HG02981 (cell line): ENCODE measurements around the gene IL18R1.
A peak's percentile ranks its signal among the peaks of the same experiment; 100 is the strongest.
"Not testable (repeated sequence)": the region's sequence is repeated elsewhere in the genome, so short reads cannot be mapped to it uniquely, and the experiment has no call there.

Source experiments
- ATAC-seq: cut with Tn5 transposase; IDR thresholded peaks from one replicate; pipeline ENCODE4 v1.9.1; 2021; ENCODE audit warnings: mild to moderate bottlenecking, moderate library complexity; ENCODE audit not compliant: unreplicated experiment

IL18R1 gene, protein sequence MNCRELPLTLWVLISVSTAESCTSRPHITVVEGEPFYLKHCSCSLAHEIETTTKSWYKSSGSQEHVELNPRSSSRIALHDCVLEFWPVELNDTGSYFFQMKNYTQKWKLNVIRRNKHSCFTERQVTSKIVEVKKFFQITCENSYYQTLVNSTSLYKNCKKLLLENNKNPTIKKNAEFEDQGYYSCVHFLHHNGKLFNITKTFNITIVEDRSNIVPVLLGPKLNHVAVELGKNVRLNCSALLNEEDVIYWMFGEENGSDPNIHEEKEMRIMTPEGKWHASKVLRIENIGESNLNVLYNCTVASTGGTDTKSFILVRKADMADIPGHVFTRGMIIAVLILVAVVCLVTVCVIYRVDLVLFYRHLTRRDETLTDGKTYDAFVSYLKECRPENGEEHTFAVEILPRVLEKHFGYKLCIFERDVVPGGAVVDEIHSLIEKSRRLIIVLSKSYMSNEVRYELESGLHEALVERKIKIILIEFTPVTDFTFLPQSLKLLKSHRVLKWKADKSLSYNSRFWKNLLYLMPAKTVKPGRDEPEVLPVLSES

GRCh38 chr2:102355526-102356380 is at the start of gene IL18R1:
TSS of gene IL18R1 (plus strand) at chr2:102355796. CDS start at chr2:102362661, 6,865 bp downstream.
- ATAC-seq = peak; percentile 86

- no peak for ATAC-seq
Observed at GRCh38 chr2:102306125-102306524, 49.5 kb upstream of the IL18R1 start.

DNA sequence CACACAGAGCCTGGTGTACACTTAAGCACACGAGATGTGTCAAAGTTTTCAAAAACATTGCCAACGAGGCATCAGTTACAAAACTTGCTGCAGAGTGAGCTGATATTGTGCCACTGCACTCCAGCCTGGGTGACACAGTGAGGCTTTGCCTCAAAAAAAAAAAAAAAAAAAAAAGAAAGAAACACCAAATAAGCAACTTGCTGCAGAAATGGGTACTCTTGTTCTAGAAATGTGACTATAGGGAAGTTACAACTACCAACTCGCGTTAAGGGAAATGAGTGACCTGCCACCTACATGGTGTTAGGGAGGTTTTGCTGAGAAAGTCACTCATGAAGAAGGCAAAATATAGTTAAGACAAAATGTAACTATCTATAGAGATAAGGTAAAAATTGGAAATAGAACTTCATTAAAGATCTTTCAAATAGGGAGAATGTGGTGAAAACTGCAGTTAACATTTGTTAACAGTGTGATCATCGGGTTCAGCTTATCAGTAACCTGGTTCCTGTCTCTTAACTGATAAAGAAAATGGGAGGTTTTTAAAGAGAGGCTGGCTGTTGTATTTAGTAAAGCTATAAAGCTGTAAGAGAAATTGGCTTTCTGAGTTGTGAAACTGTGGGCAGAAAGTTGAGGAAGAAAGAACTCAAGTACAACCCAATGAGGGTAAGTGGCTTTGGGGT is 44.5 kb upstream of the IL18R1 start, which contains the start of gene IL1RL1:
Gene IL1RL1, plus strand, starts transcription at position 600 of the 677 bp plus-strand sequence. CDS start 26,702 bp downstream, outside the sequence.
- no peak for ATAC-seq

- ATAC-seq = no peak
Observed at GRCh38 chr2:102313025-102313424, 42.6 kb upstream of the IL18R1 start.

- no peak for ATAC-seq
Observed at GRCh38 chr2:102313471-102313870, 42.1 kb upstream of the IL18R1 start.

- ATAC-seq = no peak
Observed at GRCh38 chr2:102313950-102314349, 41.6 kb upstream of the IL18R1 start.

- ATAC-seq = no peak
Observed at GRCh38 chr2:102315921-102316320, 39.7 kb upstream of the IL18R1 start.

- no peak for ATAC-seq
Observed at GRCh38 chr2:102317715-102318114, 37.9 kb upstream of the IL18R1 start.

DNA sequence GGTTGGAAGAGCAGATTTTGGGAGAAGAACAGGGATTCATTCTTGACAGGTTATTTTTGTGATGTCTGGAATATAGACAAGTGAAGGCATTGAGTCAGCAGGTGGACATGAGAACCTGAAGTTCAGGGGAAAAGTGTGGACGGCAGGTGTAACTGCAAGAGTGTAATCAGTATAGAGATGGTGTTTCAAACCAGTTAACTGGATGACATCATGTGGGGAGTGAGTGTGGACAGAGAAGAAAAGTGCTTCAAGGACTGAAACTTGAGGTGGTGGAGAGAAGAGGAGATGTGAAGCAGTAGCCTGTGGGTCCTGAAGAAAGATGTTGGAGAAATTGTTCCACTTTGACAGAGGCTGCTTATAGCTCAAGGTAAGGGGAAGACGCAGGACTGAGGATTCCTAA is 37.2 kb upstream of the IL18R1 start:
- no peak for ATAC-seq

GRCh38 chr2:102321941-102322719 is 33.5 kb upstream of the IL18R1 start:
- ATAC-seq = no peak

- ATAC-seq = not testable (repeated sequence)
Observed at GRCh38 chr2:102324914-102325313, 30.7 kb upstream of the IL18R1 start.

- no peak for ATAC-seq
Observed at GRCh38 chr2:102331311-102331980, 24.1 kb upstream of the IL18R1 start.

GRCh38 chr2:102334486-102334885 is 21.1 kb upstream of the IL18R1 start:
- no peak for ATAC-seq

DNA sequence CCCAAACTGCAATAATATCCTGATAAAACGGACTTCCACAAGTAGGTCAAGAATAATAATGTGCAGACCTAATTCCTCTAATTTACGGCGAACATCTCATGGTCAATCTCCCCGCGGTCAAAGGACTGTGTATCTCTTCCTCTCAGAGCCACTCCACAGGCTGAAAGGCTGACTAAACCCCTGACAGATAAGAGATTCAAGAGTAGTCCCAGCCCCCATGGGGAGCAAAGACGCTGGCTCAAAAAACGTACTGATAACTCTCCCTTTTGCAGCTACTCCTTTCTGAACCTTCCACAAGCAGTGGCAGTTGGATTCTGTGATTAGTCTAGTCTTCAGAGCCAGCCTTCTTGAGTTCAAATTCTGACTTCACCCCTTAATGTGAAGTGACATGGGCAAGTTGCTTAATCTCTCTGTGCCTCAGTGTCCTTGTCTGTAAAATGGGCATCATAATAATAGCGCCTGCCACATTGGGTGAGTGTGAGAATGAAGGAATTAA is 19.7 kb upstream of the IL18R1 start:
- ATAC-seq = no peak

- ATAC-seq = no peak
Observed at GRCh38 chr2:102336502-102336945, 19.1 kb upstream of the IL18R1 start.

- no peak for ATAC-seq
Observed at GRCh38 chr2:102337012-102337411, 18.6 kb upstream of the IL18R1 start.

- no peak for ATAC-seq
Observed at GRCh38 chr2:102337481-102338386, 17.9 kb upstream of the IL18R1 start.

DNA sequence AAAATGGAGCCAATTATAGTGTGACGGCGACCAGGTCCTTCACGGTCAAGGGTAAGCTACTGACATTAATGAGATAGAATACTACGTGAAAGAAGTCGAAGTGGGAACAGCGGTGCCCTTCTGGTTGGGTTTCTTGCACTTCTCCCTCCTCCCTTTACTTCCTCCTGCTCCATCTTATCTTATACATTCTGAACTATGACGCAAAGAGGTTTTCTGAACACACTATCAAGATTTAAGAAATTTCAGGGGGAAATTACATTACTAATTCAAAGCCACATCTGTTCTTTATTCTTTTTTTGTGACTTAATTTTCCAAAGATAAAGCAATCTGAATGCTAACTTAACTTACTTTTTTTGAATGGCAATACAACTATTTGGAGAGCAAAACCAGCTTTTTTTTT is 14.8 kb upstream of the IL18R1 start:
- ATAC-seq = no peak
